GM19351 (cell line): ENCODE measurements around the gene SOX13.
"Not testable (repeated sequence)": the region's sequence is repeated elsewhere in the genome, so short reads cannot be mapped to it uniquely, and the experiment has no call there.

ENCODE experiments used
- ATAC-seq: cut with Tn5 transposase; IDR thresholded peaks from one replicate; pipeline ENCODE4 v1.9.1; 2021; ENCODE audit warnings: mild to moderate bottlenecking, moderate library complexity; ENCODE audit not compliant: unreplicated experiment

SOX13 gene

DNA sequence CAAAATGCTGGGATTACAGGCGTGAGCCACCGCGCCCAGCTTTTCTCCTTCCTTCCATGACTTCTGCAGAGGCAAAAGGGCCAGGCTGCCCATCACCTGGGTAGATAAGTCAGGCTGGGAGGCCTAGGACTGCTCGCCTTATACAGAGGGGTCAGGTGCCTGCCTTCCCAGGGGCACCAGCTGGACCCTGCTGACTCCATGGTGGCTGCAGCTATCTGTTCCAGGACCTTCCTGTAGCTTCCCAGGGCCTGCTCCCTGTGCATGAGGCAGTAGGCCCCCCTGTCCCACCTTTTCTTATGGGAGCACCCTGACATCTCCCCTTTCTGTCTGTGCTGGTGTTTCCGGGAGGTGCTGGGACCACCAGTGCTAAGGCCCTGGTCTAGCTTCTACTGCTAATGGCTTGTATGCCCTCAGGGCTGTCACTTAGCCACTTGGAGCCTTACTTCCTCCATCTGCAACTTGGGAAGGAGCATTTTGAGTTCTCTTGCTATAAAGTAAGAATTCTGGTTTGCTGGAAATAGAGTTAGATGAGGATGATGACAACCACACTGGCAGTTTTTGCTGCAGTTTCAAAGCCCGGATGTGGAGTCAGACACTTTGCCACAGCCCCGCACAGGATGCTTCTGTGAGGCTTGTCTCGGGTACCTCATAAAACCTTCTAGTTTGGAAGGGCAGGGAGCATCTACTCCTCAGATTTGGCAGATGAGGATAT lies 14.4 kb downstream of the SOX13 start:
- ATAC-seq: no peak

DNA sequence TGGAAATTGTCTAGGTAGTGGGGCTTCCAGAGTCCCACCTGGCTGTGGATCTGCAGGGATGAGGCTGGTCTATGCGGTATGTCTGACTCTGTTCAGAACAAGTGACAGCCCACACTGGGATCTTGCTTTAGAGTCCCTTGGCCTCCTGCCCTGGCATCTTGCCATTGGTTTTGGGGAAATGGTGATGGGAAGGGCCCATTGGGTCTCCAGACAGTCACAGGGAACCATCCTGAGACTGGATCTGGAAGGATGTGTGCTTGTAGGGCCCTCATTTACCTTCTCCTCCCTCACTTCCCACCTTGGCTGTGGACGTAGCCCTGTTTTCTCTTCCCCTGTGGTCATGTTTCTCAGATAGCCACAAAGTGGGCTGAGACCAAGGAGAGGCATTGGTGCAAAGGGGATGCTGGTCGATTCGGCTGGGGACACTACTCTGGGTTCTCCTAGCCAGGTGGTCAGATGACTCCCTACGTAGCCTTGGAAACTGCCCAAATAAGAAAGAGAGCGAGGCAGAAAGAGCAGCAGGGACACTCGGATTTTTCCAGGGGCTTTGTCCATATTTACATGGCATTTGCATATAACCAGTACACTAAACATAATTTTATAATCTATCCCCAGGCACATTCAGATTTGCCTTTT lies 15.1 kb downstream of the SOX13 start:
- no peak for ATAC-seq

DNA sequence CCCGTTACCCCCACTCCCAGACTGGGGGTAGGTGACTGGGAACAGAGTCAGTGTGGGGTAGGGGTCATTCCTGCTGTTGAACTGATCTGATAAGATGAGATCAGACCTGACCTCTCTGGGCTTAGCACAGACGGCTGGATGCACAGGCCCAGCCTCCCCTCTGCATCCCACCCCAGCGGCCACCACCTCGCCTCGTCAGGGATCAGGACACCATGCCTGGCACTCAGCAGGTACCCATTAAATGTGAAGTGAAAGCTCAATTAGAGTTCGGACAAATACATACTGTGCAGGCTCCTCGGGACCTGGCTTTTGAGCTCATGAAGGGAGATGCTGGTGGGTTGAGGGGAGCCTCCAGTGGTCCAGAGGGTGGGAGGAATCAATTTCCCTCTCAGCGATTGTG lies 15.7 kb downstream of the SOX13 start:
- no peak for ATAC-seq

DNA sequence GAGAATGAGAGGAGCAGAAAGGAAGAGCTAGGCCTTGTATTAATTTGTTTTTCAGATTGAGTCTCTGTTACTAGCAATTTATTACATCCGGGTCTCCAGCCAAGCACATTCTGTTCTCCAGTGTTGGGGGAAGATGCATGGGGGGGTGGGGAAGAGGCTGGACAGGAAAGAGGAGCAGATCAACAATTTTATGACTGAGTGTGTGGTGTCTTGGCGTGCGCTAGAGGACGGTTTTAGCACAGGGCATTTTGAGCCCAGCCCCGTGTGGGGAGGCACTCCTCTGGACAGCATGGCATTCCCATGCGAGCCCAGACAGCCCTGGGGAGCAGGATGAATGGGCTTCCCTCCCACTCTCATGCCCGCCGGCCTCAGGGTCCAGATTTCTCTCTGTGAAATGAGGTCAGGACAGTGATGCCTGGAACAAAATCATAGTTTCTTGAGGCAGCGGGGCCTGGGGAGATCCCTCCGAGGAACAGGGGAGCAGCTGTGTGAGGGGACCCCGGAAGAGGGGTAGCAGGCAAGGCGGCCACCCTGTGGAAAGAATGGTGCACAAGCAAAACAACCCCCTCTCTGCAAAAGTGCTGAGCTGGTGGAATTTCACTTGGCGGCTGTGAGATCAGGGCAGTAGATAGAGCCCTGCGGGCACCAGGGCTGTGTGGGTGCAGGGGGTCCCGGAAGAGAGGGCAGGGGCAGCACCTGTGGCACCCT lies 16.3 kb downstream of the SOX13 start:
- ATAC-seq: no peak

DNA sequence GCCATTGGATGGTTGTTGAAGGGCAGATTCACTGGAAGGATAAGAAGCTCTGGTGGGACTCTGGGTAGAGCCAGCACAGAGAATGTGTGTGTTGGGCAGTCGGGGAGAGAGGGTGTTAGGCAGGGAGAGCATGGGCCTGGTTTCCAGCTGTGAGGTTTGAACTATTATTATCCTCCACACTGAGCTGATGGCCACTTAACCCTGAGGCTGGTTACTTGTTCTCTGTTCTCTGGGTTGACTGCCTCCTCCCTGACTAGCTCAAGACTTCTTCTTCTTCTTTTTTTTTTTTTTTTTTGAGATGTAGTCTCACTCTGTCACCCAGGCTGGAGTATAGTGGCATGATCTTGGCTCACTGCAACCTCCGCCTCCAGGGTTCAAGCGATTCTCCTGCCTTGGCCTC lies 17.2 kb downstream of the SOX13 start:
- not testable (repeated sequence) for ATAC-seq

DNA sequence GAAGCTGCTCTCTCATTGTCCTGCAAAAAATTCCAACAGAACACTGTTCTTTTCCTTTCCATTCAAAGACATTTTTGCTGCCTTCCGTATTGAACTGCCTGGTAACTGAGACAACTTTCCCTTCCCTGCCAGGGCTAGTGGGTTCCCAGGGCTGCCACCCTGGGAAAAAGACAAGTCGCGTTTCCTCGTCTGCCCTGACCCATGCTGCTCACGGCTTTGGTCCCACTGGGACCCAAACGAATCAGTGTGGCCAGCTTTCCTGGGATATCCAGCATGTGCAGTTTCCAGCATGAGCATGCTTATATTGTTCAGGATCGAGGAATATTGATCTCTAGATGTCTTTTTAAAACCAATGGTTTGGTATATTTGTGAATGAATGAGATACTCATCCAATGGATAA lies 18.2 kb downstream of the SOX13 start:
- ATAC-seq: no peak

DNA sequence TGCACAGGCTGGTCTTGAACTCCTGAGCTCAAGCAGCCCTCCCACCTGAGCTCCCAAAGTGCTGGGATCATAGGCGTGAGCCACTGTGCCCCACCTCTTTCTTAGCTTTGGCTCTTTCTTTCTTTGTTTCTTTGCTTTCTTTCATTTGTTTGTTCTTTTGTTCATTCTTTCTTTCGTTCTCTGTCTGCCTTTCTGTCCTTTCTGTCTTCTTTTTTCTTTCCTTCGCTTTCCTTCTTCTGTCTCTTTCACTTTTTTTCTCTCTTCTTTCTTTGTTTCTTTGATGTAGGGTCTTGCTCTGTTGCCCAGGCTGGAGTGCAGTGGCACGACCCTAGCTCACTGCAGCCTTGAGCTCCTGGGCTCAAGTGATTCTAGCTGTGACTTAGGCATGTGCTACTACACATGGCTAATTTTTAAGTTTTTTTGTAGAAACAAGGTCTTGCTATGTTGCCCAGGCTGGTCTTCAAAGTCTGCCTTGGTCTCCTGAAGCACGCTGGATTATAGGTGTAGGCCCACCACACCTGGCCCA lies 18.9 kb downstream of the SOX13 start:
- no peak for ATAC-seq

DNA sequence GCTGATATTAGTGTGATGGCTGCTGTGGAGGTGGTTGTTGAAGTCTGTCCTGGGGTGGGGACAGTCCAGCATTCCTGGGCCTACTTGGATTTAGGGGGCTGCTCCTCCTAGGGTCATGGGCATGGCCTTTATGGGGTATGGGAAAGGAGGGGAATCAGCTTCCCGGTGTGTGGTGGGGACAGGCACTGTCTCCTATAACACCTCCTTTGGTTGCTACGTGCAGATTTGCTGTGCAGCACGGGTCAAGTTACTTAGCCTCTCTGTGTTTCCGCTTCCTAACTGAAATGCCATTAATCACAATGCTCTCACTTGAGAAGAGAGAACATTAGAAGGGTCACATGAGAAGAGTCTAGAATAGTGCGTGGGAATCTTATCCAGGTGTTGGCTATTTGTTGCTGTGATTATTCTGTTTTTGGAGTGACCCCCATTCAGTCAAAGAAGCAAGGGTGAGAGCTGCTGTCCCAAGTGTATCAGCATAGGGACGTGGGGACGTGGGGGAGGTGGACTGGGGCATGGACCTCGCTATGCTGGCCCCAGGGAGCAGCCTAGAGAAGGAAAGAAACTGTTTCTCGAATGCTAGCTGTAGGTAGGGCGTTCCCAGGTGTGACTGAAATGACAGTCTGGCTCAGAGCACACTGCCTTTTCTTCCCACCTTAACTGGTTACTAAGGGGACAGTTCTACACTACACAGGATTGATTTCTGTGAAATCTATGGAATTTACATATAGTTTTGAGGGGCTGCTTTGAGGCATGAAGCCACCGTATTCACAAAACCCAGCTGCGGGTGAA lies 19.9 kb downstream of the SOX13 start:
- no peak for ATAC-seq

DNA sequence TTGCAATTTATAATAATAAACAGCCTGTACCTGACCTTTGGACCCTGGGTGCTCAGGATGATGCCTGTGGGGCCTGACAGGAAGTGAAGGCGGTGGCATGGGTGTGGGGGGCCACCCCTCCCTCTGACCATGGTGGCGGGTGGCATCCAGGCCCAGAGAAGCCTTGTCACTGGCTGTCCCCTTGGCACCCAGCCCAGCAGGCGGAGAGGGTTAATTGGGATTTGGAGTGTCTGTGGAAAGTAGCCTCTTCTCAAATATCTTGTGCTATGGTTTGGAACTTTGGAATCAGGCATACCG lies 20.5 kb downstream of the SOX13 start:
- no peak for ATAC-seq

DNA sequence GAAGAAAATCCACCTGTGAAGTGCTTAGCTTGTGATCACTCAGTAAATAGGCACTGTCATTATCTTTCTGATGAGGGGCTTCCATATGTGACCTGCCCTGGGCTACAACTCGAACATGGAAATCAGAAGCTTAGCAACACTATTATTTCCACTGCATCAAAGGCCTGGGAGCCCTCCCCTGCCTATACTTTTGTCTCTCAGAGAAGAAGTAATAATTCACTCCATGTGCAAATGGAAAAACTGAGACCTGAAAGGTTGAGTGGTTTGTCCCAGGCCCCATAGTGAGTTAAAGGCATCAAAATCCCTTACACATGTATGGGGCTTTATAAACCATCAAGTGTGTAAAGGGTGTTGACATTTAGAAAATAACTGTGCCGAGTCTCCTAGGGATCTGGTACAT lies 20.9 kb downstream of the SOX13 start:
- no peak for ATAC-seq

DNA sequence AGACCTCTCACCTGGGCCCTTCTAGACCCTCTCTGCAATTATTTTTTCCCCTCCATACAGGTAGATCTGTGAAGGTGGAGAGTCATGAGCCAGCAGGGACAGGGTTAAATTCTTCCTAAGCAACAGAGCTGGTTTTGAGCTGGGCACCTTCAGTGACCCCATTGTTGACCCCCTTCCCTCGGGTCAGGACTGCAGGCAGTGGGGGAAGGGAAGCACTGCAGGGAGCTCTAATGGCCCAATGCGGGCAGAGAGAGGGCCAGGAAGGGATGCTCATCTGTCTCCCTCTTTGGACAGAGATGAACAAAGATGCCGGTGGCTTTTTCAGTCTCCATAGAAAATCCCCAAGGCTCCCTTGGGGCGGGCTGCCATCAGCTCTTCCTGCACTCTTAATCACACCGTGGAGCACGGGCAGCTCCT lies 21.4 kb downstream of the SOX13 start:
- no peak for ATAC-seq

DNA sequence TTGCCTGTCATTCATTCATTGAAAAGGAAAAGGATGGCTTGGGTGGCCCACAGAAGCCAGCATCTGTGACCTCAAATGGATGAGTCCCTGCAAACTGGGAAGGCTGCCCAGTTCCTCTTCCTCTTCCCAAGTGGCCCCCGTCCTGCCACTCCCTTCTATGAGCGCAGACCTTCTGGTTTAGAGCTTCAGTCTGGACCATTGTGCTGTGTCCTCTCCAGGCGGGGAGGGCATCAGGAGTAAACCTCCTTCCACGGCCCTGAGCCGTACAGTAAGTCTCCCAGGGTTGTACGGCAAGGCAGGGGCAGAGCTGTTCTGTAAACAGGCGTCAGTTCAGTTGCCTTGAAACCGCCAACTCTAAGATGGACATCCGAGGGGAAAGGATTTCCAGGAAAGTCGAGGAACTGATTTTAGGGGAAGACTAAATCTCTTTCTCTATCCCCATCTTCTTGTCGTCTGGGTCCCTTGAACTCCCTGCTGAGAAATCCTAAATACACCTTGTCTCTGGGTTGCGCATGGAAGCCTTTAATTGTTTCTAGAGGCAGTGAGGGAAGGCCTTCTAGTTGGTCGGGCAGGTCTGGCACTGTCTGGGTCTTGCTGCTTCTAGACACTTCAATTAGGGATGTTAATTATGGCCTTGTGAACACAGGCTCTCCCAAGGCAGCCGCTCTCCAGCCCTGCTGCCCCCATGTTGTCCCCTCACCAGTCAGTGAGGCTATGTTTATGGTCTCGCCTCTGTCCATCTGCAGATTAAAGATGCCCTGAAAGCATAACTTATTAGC lies 22.1 kb downstream of the SOX13 start:
- ATAC-seq: no peak

DNA sequence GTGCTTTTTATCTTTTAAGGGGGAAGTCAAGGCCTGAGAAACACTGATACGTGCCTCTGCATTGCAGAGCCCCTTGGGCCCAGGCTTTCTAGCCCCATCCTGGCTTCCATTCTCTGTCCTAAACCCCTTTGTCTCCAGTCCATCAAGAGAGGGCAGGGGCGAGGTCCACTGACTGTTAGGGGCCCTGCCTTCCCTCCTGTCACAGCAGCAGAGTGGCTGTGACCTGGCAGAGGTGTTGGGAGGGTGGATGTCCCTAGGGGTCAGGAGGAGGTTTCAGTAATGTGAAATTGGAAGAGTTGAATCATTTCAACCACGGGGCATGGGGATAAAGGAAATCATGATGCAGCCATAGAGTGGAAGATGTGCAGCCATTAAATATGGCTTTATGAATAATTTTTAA lies 24.0 kb downstream of the SOX13 start:
- no peak for ATAC-seq

DNA sequence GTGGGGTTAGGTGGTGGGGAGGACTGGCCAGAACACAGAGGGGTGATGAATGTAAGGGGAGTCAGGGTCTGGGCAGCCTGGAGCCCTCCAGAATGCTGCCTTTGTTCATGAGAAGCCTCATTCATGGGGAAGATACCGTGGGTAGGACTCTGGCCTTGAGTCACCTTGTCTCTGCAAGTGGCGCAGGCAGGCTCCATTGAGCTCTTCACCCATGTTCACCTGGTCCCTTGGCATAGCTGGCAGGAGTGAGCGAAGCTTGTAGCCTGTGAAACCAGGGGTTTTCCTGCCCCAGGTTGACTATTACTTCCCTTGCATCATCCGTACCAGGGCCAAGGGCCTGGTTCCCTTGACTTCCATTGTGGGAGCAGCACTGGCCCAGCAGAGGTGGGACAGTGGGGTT lies 25.8 kb downstream of the SOX13 start:
- no peak for ATAC-seq

DNA sequence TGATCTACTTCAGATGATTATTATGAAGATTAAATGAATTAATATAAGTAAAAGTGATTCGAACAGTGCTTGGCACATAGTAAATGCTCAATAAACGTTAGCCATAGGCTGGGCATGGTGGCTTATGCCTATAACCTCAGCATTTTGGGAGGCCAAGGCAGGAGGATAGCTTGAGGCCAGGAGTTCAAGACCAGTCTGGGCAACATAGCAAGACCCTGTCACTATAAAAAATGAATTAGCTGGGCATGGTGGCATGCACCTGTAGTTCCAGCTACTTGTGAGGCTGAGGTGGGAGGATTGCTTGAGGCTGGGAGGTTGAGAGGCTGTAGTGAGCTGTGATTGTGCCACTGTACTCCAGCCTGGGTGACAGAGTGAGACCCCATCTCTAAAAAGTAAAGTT lies 26.8 kb downstream of the SOX13 start:
- ATAC-seq: not testable (repeated sequence)

DNA sequence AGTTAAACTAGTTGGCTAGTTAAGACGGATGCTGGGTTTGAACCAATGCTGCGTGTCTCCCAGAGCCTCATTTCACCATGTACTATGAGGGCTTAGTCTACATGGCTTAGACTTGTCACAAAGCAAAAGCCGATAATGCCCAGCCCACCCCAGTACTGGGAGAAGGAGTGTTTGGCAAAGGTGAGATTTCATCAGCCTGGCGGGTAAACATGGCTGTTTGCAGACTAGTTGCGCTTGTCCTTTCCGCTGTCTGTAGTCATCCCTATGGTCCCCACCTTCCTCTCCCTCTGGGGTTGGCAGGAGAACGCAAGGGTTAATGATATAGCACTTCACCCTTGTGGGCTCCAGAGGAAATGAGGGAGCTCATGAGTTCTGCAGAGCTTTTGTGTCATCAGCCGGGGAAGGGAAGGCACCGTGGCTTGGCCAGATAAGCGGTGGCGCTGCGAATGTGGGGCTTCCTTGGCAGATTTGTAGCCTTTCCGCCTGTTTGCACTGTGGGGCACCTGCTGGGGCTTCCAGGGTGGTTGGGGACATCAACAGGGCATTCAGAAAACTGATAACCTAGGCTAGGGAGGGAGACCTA lies 29.2 kb downstream of the SOX13 start:
- ATAC-seq: no peak

DNA sequence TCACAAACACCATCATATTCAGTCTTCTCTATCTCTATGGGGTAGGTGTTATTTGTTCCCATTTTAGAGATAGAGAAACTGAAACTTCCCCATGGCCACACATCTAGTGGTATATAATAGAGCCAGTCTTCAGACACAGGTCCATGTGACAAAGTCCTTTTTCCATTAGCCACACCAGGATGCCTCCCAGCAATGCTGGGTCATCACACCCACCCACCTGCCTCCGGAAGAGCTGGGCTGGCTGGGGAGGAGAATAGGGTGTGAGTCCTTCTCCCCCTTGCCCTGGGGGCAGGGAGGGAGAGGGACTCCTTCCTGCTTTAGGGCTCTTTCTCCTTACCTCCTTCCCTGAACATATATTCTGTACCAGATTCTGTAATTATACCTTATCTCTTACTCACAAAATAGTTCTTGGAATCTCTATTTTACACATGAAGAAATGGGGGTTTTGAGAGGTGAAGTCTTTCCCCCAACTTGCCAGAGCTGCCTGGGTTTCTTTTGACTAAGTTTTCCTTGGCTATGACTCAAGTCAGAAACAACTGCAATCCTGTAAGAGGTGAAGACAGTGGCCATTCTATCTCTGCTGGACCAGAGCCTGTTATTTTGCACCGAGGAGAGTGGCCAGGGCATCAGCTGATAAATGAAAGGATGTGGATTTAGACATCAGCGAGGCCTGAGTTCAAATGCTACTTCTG lies 30.0 kb downstream of the SOX13 start:
- ATAC-seq: no peak

DNA sequence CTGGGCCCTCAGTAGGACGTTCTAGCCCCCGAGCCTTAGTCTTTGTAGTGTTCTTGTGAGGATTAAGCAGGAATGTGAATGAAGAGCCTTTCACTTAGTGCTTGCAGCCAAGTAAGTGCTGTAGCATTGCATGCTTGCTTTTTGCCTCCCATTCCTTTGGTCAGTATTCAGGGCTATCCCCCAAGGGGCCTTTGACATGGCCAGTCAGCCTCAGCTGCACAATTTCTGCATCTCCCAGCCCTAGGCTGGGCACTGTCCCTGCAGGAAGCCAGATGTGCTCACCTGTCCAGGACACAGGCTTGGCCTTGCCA lies 30.5 kb downstream of the SOX13 start:
- no peak for ATAC-seq

DNA sequence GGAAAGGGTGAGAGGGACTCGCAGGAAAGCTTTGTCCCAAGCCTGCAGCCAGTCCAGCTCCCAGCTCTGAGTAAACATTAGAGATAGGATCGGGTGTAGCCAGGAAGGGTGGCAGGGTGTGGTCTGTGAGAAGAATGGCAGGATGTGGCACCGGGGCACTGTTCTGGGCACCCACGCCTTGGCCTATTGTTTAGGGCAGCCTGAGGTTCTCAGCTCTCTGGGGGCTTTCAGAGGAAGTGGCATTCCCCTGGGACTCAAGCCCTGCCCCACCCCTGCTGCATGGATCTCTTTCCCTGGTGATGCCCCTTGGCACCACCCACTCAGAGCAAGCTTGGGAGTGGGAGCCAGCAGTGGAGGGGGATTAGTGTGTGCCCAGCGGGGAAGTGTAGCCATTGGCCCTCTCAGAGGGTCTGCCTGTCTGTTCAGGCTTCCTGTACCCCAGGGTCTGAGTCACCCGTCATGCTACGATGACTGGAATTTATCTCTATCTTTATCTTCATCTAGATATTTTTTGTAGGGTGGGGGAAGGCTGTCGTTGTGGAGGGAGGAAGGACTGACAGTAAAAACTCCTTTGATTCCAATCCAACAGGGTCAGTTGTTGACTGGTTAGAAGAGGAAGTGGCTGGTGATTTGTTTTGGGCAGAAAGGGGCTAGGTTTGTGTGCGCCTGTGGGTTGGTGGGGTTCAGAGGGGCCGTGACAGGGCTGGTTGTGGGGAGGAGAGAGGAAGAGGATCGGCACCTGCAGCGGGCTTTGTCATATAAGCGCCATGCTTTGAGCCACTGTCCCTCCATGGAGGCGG lies 31.6 kb downstream of the SOX13 start:
- no peak for ATAC-seq
